B cell (primary cell): ENCODE measurements around the gene ME1.
"Not testable (repeated sequence)": the region's sequence is repeated elsewhere in the genome, so short reads cannot be mapped to it uniquely, and the experiment has no call there.

ENCODE experiments used
- CTCF ChIP-seq: fragments of 200-600 bp; IDR thresholded peaks from one replicate; pipeline ENCODE4 v1.8.0; 2022; ENCODE audit warnings: antibody characterized with exemption, mild to moderate bottlenecking
- EZH2 ChIP-seq: IDR thresholded peaks from 2 replicates; pipeline ENCODE4 v1.6.1; 2012; ENCODE audit warnings: borderline replicate concordance, low read depth, mild to moderate bottlenecking, moderate library complexity, low read length; ENCODE audit not compliant: insufficient read depth, poor library complexity, severe bottlenecking

- not testable (repeated sequence) for TF ChIP-seq CTCF, EZH2
These were observed 68.5 kb downstream of the ME1 start for GRCh38 chr6:83362349-83362748.
